Activated T-helper 1 cell treated with anti-CD3 and anti-CD28 coated beads, Interleukin-12 subunit alpha, Interleukin-12 subunit beta, Interleukin-2, Interleukin-4 antibody, amounts not matched to agents 30 ng/mL and 10 ng/mL and 1 ng/mL, durations not matched to agents 14 hours and 24 hours and 36 hours (primary cell): ENCODE measurements around the gene GPHB5. TPM values are rescaled to one million over a fixed set of nuclear protein-coding genes. Genes with fewer than 3 reads are reported as not detected.

Source experiments
- DNase-seq: peaks from one replicate; pipeline ENCODE4 v3.0.0; 2021; ENCODE audit warnings: low spot score
- H3K27ac Mint-ChIP-seq: one replicate; pipeline ENCODE4 v1.8.0; 2021; ENCODE audit warnings: mild to moderate bottlenecking, mixed read lengths
- H3K27me3 Mint-ChIP-seq: one replicate; pipeline ENCODE4 v1.8.0; 2022; ENCODE audit warnings: mild to moderate bottlenecking, moderate library complexity, mixed read lengths; ENCODE audit not compliant: insufficient read depth
- H3K36me3 Mint-ChIP-seq: one replicate; pipeline ENCODE4 v1.8.0; 2021; ENCODE audit warnings: low read depth, mixed read lengths
- H3K4me1 Mint-ChIP-seq: one replicate; pipeline ENCODE4 v1.8.0; 2021; ENCODE audit warnings: low read depth, mixed read lengths
- H3K4me3 Mint-ChIP-seq: one replicate; pipeline ENCODE4 v1.8.0; 2021; ENCODE audit warnings: mild to moderate bottlenecking, moderate library complexity, mixed read lengths
- H3K9me3 Mint-ChIP-seq: one replicate; pipeline ENCODE4 v1.8.0; 2021; ENCODE audit warnings: mixed read lengths
- intact Hi-C: fragments of 100-400 bp; cut with micrococcal nuclease; formaldehyde crosslinking; loops from one replicate; pipeline ENCODE4 v1.15.1; 2024
- total RNA-seq: library from RNA; stranded (reverse); gene quantifications from 2 replicates; pipeline ENCODE4 v1.2.3, GENCODE V29; 2022

The GPHB5 gene
- total RNA-seq, 1 donor from 2014 or later, result not detected

- intact Hi-C loops, result no loop called here
- Mint-ChIP-seq H3K36me3 (no peaks in the 10 kb centered on the region), H3K27ac (no peak overlapping the region), H3K9me3 (no peaks in the 10 kb centered on the region), H3K4me3 (no peak overlapping the region), H3K27me3 (peaks cover 21% of the 10 kb centered on the region), H3K4me1 (no peaks in the 10 kb centered on the region)
- no peak for DNase-seq
These were observed 51.6 kb downstream of the GPHB5 start for GRCh38 chr14:63267171-63267570.

GRCh38 chr14:63266106-63266505, 52.6 kb downstream of the GPHB5 start:
- DNase-seq, result no peak
- no peak overlapping the region for H3K27ac Mint-ChIP-seq
- intact Hi-C loops, result no loop called here

More at GRCh38 chr14:63266106-63266505, 52.6 kb downstream of the GPHB5 start:
- Mint-ChIP-seq H3K4me1 (no peaks in the 10 kb centered on the region), H3K36me3 (no peaks in the 10 kb centered on the region), H3K27me3 (peaks cover 21% of the 10 kb centered on the region), H3K4me3 (no peak overlapping the region), H3K9me3 (no peaks in the 10 kb centered on the region)

Other genes with a start within 250 kb of the GPHB5 start
- not detected in 2 replicates for gene RHOJ, start 114.5 kb downstream of the GPHB5 start, total RNA-seq
- gene PPP2R5E, start 224.4 kb upstream of the GPHB5 start, total RNA-seq, result 46.3 and 47.6 TPM in 2 replicates